Stimulated activated CD8-positive, alpha-beta memory T cell treated with anti-CD3 and anti-CD28 coated beads, Interleukin-12 subunit alpha, Interleukin-12 subunit beta, amount 100 ng/mL, for 24 hours (primary cell): Measurements from ENCODE around the gene MXD4.

Experiments used
- DNase-seq: peaks from one replicate; pipeline ENCODE4 v3.0.0-alpha.2; 2020; ENCODE audit errors: extremely low read depth

The MXD4 gene, protein sequence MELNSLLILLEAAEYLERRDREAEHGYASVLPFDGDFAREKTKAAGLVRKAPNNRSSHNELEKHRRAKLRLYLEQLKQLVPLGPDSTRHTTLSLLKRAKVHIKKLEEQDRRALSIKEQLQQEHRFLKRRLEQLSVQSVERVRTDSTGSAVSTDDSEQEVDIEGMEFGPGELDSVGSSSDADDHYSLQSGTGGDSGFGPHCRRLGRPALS

DNA sequence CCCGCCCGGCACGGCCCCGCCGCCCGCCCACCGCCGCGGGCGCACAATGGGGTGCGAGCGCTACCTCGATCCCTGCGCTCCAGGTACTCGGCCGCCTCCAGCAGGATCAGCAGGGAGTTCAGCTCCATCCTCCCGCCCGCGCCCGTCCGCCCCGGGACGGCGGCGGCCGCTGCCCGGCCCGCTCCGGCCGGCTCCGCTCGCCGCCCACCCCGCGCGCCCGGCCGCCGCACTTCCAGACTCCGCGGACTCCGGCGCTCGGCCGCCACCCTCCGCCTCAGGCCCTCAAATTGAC lies at the start of gene MXD4:
Gene MXD4, minus strand, starts transcription at position 257 of the 292 bp plus-strand sequence. Its CDS starts 129 bp downstream, at position 128.
- DNase-seq = no peak

DNA sequence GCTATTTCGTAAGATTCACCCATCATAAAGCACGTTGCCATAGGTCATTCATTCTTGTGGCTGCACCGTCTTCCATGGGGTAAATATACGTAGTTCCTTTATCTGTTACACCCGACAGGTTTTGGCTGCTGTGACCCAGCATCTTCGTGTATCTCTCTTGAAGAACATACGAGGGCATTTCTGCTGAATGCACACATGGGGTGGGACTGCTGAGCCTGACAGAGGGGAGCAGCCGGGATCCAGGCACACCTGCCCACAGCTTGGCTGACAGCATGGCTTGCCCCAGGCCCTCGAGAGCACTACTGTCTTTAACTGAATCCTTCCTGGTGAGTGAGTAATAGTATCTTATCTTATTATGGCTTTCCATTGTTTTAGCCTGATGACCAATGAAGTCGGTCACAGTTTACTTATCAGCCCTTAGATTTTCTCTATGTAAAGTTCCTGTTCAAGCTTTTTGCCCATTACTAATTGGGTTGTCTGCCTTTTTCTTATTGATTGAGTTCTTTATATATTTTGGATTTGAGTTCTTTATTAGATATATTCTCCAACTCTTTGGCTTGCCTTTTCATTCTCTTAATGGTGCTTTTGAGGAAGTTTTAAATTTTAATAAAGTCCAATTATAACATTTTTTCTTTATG lies 45.0 kb upstream of the MXD4 start:
- no peak for DNase-seq

DNA sequence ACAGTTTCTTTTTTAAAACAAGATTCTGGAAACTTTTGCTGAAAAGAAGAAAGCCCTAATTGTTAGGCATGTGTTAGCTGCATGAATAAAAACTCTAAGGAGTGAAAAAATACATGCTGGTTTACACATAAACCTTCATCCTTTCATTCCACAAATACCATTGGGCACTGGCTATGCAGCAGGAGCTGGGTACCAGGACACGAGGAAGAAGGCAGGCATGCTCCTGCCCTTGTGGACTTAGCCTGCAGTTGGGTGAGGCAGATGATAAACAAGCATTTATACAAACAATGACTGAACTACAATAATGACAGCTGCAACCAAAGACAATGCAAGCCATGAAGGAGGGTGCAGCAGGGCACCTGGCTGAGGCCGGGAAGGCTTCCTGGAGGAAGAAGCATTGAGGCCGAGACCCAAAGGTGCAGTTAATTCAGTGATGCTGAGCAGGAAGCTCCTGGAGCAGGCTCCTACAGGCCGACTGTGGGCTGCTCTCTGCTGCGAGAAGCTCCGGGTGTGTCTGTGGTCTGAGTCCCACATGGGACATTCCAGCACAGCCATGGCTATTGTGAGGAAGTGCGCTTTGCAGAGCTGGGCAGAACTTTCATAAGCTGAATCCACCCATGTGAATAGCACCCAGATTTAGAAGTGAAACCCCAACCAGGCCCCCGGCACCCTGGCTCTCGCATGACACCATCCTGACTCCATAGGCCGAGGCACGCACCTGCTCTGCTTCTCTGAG lies 44.0 kb upstream of the MXD4 start:
- DNase-seq = no peak

DNA sequence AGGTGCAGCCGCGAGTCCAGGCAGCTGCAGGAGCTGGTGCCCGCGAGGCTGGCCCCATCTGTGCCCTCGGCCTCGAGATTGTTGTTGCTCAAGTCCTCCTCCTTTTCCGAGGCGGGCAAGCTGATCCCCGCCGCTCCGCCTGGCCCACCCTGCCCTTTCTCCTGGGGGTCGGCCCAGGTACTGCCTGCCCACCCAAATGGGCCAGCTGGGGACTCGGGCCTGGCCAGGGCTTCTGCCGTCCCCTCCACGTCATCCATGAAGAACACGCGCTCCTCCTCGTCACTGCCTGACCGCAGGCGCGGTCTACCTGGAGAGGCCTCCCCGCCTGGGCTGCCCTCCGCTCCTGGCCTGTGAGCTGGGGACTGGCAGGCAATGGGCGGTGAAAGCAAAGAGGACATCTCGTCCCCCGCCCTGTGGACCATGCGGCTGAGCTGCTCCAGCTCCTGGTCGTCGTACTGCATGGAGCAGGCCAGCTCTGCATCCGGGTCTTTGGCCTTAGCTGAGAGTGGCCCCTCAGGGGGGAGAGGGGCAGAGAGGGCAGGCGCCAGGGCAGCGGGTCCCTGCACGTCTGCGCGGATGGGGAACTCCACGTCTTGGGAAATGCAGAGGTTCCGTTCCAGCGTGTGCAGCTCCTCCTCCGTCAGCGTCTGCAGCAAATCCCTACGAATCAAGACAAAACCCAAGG lies 43.1 kb upstream of the MXD4 start:
- no peak for DNase-seq

DNA sequence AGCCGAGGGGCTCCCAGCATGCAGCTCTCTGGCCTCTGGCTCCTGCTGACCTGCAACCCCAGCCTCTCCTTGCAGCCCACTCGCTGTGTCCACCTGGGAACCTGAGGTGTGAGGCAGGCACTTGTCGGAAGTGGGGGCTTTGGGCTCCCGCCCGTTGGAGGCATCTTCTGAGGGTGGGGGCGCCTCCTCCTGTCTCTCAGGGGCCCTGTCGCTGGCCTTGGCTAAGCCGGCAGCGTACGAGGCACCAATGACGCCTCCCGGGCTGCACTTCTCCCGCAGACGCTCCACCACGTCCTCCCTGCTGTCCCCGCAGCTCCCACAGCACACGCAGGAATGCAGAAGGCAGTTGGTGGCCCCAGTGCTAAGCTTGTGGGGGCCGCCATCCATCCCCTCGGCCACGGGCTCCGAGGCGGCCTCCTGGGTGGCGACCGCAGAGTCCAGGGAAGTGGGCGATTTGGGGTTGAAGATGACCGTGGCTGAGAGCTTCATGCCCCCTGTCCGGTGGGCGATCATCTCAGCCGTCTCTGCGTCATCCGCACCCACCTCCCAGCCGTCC lies 42.5 kb upstream of the MXD4 start:
- no peak for DNase-seq

DNA sequence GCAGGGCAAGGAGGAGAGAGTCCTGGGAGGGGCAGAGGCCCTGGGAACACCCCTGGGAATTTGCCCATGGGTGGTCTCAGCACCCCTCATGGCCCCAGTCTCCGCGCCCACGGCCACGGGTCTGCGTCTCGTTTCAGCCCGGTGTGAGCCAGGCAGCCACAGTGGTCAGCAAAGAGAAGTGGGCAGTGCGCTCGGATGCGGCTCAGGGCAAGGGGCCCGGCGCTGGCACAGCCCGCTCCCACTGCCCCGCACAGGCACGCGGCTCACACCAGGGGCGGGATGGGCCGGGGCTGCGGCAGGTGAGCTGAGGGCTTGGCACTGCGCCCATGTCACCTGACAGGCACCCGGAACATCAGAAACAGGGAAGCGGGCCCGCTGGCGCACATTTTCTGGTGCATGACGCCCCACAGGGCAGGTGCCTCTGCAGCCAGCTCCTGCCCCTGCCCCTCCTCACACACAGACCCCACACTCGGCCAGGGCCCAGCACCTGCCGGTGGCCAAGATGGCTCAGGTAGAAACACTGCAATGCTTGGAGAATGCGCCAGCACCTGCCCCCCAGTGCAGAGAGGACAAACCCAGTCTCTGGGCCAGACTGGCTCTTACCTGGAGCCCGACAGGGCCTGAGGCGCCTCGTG lies 41.9 kb upstream of the MXD4 start:
- no peak for DNase-seq

DNA sequence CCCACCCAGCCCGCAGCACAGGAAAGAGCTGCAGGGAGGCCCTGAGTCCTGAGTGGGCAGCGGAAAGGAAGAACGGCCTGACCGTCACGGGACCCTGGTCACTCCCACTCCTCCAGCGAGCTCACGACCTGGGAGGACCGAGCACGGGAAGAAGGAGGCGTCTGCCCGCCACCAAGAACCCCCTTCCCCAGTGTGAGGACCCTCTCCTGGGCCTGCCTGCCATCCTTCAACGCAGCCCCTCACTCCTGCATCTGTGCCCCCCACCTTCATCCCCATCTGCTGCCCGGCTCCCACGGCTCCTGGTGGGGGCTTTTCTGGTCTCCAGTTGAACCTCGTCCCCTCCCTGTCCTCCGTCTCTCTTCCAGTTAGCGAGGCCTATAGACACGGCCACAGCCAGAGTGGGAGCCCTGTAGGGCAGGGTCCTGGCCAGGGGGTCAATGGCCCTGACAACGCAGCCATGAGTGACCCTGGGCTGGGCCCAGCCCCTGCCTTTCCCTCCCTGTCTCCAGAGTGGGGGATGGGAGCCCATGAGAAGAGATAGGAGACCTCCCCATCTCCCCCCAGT lies 41.3 kb upstream of the MXD4 start:
- DNase-seq = no peak

DNA sequence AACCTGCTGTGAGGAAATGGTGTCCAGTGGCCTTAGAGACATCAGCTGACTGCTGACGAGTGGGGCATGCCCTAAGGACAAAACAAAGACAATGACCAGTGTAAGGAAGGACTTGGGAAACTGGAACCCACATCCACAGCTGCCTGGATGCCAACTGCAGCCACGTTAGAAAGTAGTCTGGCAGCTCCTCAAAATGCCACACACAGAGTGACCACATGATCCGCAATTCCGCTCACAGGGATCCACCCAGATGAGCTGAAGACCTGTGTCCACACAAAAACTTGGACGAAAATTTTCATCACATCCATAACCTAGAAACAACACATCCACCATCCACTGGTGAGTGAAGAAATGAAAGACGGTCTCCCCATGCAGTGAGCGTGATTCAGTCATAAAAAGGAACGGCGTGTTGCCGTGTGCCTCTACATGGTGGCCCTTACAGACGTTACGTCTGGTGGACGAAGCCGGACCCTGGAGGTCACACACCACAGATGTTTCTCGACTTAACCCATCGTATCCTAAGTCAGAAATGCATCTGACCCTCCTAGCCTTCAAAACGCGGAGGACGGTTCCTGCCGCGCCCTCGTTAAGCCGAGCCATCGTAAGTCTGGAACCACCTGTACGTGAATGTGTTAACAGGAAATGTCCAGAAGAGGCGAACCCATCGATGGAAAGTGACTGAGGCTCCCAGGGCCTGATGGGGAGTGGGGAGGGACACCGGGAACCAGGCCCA lies 40.6 kb upstream of the MXD4 start:
- no peak for DNase-seq

DNA sequence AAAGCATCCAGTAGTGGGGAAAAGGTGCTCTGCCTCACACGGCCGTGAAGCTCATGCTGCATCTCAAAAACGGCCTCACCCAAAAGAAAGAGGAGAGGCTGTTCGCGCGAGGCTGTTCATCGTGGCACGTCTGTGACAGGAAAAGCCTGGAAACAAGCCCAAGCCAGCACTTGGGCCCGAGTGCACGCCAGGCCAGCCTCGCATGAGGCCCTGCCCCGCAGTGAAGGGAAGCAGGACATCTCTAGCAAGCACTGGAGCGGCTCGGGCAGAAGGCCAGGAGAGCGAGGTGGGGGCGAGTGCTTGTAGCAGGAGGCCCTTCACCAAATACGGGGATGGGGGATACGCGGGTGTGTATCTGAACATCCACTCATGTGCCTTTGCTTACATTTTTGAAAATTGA lies 39.9 kb upstream of the MXD4 start:
- DNase-seq = no peak

DNA sequence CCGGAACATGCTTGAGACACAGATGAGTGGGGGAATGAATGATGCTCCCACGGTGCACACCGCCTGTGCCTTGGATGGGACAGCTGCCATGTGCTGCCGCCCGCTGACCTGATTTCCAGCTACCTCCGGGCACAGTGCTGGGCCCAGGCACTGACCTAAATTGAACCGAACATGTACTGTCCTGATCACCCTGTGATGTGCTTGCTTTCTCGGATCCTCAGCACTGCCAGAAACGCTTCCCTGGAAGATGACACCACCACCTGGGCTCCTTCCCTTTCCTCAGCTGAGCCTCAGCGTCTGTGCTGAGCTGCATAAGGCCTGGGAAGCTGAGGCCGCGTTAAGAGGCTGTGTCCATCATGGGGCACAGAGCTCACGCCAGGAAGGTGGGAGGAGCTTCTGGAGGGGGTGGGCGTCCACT lies 39.3 kb upstream of the MXD4 start:
- DNase-seq = no peak

DNA sequence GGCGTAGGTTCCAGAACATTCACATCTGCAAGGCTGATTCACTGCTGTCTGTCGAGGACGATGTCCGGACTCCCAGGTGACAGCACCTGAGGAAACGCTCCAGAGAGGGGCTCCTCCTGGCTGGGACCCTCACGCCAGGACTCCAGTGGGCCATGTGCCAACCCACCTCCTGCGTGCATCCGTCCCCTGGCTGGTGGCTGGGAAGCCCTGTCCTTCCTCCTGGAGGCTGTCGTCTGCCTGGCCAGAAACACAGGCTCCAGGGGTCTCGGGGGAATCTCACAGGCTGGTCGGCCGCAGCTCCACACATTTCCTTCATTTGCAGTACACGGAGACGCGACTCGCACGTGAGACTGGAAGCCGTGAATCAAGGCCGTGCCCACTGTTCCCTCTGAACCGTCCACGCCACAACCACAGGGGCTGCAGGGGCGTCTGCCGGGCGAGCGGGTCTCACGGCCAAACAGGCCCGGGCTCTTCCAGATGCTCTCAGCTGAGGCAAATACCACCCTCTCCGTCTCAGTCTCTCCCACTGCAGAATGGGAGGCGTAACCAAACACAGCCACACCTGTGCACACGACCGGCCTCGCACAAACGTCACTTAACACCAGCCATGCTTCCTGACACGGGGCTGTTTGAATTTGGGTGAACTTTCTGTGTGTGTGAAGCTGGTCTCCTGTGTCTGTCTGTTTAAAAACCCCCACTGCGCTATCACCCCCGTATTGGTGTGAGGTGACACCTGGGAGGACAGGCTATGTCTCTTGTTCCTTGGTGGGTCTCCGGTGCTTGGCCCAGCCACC lies 38.7 kb upstream of the MXD4 start:
- DNase-seq = no peak

DNA sequence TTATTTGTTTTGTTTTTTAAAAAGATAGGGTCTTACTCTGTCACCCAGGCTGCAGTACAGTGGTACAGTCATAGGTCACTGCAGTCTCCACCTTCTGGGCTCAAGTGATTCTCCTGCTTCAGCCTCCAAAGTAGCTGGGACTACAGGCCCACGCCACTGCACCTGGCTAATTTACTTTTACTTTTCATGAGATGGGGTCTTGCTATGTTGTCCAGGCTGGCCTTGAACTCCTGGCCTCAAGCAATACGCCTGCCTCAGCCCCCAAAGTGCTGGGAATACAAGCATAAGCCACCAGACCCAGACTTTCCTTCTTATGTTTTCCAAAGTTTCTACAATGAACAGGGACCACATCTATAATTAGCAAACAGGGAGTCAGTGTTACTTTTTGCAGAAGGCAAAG lies 37.9 kb upstream of the MXD4 start:
- DNase-seq = no peak

DNA sequence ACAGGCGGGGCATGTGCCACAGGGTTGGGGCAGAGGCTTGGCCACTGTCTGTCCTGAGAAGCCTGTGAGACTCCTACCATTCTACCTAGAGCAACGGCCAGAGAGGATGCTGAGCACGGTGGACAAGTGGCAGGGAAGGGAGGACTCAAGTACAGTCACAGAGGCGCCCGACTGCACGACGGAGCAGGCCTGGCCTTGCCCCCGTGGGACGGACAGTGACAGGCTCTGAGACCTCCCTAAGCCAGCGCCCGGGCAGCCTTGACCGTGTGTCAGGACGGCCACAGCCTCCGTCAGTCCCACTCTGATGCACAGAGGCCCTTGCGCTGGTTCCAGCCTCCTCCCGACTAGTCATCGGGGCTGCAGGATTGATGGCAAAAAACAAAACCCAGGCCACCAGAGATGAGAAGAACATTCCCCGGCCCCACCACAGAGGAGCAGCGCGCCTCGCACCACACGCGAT lies 36.7 kb upstream of the MXD4 start:
- no peak for DNase-seq

DNA sequence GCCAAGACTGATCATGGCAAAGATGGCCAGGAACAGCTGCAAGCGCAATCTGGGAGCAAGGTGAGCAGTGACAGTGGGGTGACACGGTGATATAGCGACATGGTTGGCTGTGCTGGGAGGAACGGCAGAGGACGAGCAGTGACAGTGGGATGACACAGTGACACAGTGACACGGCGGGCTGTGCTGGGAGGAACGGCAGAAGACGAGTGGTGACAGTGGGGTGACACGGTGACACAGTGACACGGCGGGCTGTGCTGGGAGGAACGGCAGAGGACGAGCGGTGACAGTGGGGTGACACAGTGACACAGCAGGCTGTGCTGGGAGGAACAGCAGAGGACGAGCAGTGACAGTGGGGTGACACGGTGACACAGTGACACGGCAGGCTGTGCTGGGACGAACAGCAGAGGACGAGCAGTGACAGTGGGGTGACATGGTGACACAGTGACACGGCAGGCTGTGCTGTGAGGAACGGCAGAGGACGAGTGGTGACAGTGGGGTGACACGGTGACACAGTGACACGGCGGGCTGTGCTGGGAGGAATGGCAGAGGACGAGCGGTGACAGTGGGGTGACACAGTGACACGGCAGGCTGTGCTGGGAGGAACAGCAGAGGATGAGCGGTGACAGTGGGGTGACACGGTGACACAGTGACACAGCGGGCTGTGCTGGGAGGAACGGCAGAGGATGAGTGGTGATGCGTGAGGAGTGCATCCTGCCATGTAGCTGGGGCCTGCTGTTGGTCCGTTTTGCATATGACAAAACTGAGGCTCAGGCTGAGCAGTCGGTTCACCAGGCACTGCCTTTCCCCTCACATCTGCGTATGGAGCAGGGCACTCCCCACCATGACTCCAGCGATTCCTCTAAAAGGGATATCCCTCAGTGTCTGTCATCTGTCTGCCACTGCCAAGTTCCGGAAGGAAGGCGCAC lies 36.0 kb upstream of the MXD4 start:
- no peak for DNase-seq

DNA sequence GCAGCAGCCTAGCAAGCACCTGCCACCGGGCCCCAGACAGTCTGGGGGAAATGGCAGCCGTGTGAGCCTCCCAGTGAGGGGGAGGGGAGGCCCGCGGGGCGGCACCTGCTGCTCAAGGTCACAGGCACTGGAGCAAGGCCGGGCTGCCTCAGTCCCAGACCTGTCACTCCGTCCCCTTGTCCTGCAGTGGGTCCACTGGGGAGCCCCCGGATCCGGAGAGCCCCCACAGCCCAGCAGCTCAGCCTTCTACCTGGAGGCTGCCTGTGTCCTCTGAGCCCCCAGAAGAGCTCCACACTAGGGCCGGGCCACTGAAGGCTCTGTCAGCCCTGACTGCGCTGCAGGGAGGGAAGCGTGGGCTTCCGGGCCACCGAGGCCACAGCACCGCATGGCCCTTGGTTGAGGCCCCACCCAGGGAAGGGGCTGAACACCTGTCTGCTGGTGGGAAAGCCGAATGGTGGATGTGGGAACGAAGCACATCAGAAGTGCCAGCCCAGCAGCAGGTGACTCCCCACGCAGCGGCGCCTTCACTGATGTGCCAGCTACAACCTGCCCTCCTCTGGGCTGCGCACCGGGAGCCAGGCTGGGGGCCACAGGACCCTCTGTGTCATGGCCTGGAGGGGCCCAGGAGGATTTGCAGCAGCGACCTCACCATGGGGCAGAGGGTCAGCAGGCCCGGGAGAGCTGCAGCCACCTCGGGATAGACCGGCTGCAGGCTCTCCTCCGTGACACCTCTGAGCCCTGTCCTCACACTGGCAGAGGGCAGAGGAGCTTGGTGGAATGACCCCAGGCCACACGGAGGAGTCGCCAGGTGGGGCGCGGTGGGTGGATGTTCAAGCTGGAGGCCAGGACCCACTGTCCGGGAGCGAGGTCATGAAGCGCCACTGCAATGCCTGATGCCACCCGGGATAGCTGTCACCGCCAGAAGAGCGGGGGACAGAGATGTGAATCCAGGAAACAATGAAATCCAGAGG lies 35.0 kb upstream of the MXD4 start:
- no peak for DNase-seq

DNA sequence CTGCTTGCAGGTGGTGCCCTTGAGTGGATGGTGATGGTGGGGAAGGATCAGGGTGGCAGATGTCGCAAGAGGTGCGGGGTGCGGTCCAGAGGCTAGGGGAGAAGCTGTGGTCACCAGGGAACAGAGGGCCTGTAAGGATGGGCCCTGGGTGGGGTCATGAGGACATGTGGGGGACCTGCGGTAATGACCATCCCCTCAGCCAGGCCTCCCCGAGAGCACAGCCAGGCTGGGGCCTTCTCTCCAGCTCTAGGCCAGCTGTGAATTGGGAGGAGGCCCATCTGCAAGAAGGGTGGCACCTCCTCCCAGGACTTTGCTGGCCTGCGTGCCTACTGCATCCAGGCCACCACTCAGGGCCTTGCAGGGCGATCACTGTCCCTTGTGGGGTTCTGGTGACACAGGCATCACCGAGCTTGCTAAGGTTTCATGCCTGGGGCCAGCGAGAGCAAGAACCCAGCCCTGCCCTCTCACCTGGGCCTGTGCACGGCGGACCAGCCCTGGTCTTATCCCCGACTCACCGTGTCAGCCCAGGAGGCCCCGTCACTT lies 34.1 kb upstream of the MXD4 start:
- no peak for DNase-seq

DNA sequence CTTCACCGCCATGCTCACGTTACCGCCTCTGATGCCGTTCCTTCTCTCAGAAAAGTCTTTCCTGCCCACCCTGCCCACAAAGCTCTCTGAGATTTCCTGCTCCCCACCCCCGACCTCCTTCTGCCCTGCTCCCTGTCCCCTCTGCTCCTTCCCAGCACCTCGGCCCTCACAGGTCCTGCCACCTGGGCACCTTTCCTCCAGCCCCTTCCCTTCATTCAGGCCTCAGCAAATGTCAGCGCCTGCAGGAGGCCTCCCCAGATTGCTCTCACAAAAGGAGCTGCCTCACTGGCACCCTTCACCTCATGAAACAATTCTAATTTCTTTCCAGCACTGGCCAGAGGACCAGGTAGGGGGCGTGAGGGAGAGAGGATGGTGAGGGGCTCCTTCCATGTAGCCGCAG lies 33.6 kb upstream of the MXD4 start:
- no peak for DNase-seq
